GM20000 (cell line): ENCODE results near the gene ZMYM4.
"Not testable (repeated sequence)": the region's sequence is repeated elsewhere in the genome, so short reads cannot be mapped to it uniquely, and the experiment has no call there.

ENCODE experiments used
- DNase-seq: peaks from one replicate; pipeline ENCODE4 v3.0.0; 2012; ENCODE audit warnings: low spot score
- TF ChIP-seq, protein P1 (sequence below): IDR thresholded peaks from 2 replicates; pipeline ENCODE4 v1.5.1; 2012; ENCODE audit warnings: mild to moderate bottlenecking, control low read depth; ENCODE audit errors: extremely low read depth, missing control alignments

Gene ZMYM4

DNA sequence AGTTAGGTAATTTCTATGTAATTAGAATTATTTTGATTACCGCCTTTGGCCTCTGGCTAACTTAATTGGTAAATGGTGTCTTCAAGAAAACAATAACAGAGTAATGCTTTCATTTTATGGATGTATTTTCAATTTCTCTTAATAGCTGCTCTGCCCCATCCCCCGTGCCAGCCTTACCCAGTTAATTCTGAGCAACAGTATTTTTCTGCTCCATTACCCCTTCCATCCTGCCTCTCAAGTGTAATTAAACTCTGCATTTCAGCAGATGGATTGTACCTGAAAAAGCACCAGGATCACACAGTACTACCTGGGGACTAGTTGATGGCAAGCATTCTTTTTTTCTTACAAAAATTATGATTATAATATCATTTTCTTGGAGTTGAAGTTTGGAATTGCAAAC is 184.5 kb downstream of the ZMYM4 start:
- TF ChIP-seq, protein P1, sequence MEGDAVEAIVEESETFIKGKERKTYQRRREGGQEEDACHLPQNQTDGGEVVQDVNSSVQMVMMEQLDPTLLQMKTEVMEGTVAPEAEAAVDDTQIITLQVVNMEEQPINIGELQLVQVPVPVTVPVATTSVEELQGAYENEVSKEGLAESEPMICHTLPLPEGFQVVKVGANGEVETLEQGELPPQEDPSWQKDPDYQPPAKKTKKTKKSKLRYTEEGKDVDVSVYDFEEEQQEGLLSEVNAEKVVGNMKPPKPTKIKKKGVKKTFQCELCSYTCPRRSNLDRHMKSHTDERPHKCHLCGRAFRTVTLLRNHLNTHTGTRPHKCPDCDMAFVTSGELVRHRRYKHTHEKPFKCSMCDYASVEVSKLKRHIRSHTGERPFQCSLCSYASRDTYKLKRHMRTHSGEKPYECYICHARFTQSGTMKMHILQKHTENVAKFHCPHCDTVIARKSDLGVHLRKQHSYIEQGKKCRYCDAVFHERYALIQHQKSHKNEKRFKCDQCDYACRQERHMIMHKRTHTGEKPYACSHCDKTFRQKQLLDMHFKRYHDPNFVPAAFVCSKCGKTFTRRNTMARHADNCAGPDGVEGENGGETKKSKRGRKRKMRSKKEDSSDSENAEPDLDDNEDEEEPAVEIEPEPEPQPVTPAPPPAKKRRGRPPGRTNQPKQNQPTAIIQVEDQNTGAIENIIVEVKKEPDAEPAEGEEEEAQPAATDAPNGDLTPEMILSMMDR, result no peak
- DNase-seq, result no peak

DNA sequence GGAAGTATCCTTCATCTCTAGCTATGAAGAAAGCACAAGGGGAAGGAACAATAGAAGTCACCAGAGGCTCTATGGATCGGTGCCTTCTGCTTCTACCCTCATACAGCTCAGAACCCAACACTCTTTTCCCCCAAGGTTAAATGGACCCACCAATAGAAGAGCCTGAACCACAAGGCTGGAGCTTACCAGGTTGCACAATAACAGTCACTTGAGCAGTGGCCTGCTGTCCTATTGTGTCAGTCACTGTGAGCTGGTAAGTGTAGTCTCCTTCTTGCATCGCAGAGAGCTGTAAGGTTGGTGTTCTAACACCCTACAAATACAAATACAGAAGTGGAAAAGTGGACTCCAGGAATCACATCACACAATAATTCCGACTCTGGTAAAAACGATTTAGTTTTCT is 185.7 kb downstream of the ZMYM4 start:
- TF ChIP-seq, protein P1, result no peak
- DNase-seq, result no peak

DNA sequence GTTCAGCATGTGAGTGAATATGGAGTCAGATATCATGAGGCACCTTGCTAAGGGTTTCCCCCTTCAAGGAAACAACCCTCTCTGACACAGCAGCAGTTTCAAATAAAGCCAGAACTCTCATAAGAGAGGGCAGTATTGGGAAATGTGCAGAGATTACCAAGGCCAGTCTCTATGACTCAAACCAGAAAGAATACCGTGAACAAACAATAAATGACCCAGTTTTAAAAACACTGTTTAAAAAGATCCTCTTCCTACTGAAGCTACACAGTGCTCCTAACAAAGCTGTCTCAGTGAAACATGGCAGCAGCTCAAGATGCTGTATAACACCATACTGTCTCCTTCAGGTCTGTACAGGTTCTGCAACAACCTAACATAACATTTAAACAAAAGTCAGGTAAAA is 186.1 kb downstream of the ZMYM4 start:
- no peak for DNase-seq
- TF ChIP-seq, protein P1, result no peak

DNA sequence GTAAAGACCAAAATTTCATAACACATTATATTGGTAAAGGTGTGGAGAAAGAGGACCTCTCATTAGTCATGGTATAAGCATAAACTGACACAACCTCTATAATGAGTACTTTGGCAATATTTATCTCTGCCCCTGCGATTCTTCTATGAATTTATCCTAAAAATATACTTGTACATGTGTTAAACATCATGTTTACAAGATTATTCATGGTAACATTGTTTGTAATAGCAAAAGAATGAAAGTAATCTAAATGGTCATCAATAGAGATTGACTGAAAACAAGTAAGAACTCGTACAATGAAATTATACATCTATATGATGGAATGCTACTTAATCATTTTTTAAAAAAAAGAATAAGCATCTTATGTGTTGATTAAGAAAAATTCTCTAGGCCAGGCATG is 192.3 kb downstream of the ZMYM4 start:
- DNase-seq, result no peak
- TF ChIP-seq, protein P1, result no peak

DNA sequence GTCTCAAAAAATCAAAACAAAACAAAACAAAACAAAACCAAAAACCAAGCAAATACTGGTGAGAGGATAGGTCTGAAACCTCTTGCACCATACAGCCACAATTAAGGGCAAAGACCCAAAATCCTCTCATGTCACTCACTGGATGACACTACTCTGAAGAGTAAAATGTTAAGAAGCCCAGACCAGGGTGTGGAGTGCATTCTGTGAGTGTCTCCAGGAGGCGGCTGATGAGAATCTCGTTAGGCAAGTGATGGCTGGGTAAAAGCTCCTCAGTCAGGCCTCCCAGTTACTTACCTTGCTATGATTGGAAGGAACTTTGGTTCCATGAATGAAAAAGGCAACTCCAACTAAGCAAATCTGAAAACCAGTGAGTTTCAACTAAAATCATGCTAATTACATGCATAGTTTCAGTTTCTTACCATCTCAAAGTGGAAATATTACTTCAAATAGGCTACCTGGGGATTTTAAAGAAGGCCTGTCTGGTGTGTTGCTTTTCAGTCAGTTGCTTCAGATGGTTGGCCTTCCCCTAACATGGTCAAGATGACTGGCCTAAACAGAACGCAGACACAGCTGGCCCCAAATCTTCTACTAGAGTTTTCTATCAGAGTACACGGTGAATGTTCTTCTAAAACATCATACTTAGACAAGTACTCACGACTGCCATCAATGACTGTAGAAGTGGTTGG is 193.6 kb downstream of the ZMYM4 start:
- peak; percentile 48 for DNase-seq
- TF ChIP-seq, protein P1, result no peak

DNA sequence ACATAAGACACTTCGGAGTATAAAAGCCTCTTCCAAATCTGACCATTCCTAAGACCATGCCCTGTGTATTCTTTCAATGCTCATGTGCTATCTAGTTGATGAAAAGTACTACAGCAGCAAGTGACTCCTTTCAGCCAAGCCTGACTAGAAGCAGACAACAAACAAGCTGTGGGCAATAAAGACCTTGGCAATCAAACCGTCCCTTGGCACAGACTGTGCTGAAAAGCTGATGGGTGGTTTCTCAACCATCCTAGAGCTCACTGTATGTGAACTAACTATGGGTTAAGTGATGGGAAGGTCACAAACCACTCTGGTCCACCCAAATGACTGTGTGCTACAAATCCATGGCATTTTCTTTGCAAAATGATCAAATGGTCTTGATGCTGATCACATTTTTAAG is 194.7 kb downstream of the ZMYM4 start:
- TF ChIP-seq, protein P1, result no peak
- DNase-seq, result no peak

DNA sequence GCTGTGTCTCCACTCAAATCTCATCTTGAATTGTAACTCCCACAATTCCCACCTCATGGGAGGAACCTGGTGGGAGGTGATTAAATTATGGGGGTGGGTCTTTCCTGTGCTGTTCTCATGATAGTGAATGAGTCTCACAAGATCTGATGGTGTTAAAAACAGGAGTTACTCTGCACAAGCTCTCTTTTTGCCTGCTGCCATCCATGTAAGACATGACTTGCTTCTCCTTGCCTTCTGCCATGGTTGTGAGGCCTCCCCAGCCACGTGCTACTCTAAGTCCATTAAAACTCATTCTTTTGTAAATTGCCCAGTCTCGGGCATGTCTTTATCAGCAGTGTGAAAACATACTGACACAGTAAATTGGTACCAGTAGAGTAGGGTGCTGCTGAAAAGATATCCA is 195.2 kb downstream of the ZMYM4 start:
- DNase-seq, result not testable (repeated sequence)

DNA sequence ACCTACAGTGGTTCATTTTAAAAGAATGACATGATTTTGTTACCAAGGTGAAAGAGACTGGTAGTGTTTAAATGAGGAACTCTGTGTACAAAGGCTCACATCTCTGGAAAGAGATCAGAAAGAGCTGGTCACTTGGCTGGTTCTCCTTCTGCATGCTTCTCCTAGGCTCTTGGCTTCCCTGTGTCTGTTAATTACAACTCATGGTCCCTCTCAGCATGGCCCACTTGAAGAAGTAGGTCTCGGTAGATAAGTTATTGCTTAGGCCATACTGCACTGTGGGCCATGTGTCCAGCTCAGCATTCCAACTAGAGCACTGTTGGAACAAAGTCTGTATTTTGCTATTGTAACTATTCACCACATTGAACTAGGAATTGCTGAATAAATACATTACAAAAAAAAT is 197.6 kb downstream of the ZMYM4 start:
- TF ChIP-seq, protein P1, result no peak
- no peak for DNase-seq
